HepG2 (cell line): Measurements from ENCODE around the gene RUSC1. TPM values are rescaled to one million over a fixed set of nuclear protein-coding genes. Genes with fewer than 3 reads are reported as not detected.
A peak's percentile ranks its signal among the peaks of the same experiment; 100 is the strongest.

Experiments
- DNMT3B ChIP-seq: conservative IDR thresholded peaks from 2 replicates; pipeline ENCODE4 v1.6.1; 2016; ENCODE audit warnings: missing biosample characterization, control low read depth
- KLF12 ChIP-seq: sonication (generic); formaldehyde crosslinking; IDR thresholded peaks from 2 replicates; pipeline ENCODE4 v1.4.0; 2020; ENCODE audit warnings: missing genetic modification reagents, borderline replicate concordance
- SIX1 ChIP-seq: sonication (generic); formaldehyde crosslinking; IDR thresholded peaks from 2 replicates; pipeline ENCODE4 v1.4.0; 2020; ENCODE audit warnings: missing genetic modification reagents, borderline replicate concordance
- TAF1 ChIP-seq: sonication (generic); formaldehyde crosslinking; IDR thresholded peaks from 2 replicates; pipeline ENCODE4 v1.4.0; 2020; ENCODE audit warnings: missing genetic modification reagents
- ZFYVE20 ChIP-seq: sonication (generic); formaldehyde crosslinking; IDR thresholded peaks from 2 replicates; pipeline ENCODE4 v1.8.0; 2023; ENCODE audit warnings: low read depth, mild to moderate bottlenecking, moderate library complexity, missing genetic modification reagents, borderline replicate concordance
- ZNF296 ChIP-seq: sonication (generic); formaldehyde crosslinking; conservative IDR thresholded peaks from 2 replicates; pipeline ENCODE4 v1.5.0; 2020; ENCODE audit warnings: mild to moderate bottlenecking, missing genetic modification reagents
- polyA plus RNA-seq, 8 experiments: library from polyadenylated mRNA; depleted of rRNA in 3 of 8; stranded (reverse) in 7 of 8; unstranded in 1 of 8; fragments of >200 nt; fragmentation: Illumina TruSeq in 4 of 8; extraction: Trizol in 4 of 8; gene quantifications; 2 replicates each; pipeline versions ENCODE4 v1.2.1 to v1.2.3, GENCODE V29; 2011 to 2016; ENCODE audit warnings: low read depth in 4 of 8, missing spikeins in 1 of 8, mixed read lengths in 1 of 8; ENCODE audit not compliant: insufficient read depth in 1 of 8
- total RNA-seq, 5 experiments: library from RNA; depleted of rRNA; stranded (reverse); fragments of >200 nt; fragmentation: Illumina TruSeq; extraction: Trizol; gene quantifications; 2 replicates each; pipeline ENCODE4 v1.2.3, GENCODE V29; 2016; ENCODE audit warnings: low read depth in 1 of 5
- TF ChIP-seq, protein P1 (sequence below): IDR thresholded peaks from 2 replicates; pipeline ENCODE4 v1.6.1; 2012; ENCODE audit warnings: low read length, improper control_type of control experiment
- TF ChIP-seq, protein P2 (sequence below): sonication (generic); formaldehyde crosslinking; IDR thresholded peaks from 2 replicates; pipeline ENCODE4 v1.5.1; 2020; ENCODE audit warnings: mild to moderate bottlenecking, moderate library complexity, missing genetic modification reagents
- TF ChIP-seq, protein P3 (sequence below), 2 experiments: fragments of 450-650 bp in 1 of 2; sonication (generic) in 1 of 2; formaldehyde crosslinking in 1 of 2; IDR thresholded peaks; 2 replicates each; pipeline versions ENCODE4 v1.6.1 to v1.8.0; 2016 to 2022; ENCODE audit warnings: antibody characterized with exemption in 1 of 2, mild to moderate bottlenecking in 1 of 2, missing genetic modification reagents in 1 of 2
- TF ChIP-seq, protein P4 (sequence below): IDR thresholded peaks from 2 replicates; pipeline ENCODE4 v1.6.1; 2016
- TF ChIP-seq, protein P5 (sequence below), 2 experiments: fragments of 450-650 bp in 1 of 2; sonication (generic) in 1 of 2; formaldehyde crosslinking; IDR thresholded peaks; 2 replicates each; pipeline versions ENCODE4 v1.5.0 to v1.8.0; 2020 to 2022; ENCODE audit warnings: mild to moderate bottlenecking in 1 of 2, missing genetic modification reagents in 1 of 2

Gene RUSC1
- total and polyA plus RNA-seq, 2 of the 13 experiments (the other 11 are each of a cell fraction or from before 2014, with no cell fraction given) = 18.7 to 20.4 TPM

DNA sequence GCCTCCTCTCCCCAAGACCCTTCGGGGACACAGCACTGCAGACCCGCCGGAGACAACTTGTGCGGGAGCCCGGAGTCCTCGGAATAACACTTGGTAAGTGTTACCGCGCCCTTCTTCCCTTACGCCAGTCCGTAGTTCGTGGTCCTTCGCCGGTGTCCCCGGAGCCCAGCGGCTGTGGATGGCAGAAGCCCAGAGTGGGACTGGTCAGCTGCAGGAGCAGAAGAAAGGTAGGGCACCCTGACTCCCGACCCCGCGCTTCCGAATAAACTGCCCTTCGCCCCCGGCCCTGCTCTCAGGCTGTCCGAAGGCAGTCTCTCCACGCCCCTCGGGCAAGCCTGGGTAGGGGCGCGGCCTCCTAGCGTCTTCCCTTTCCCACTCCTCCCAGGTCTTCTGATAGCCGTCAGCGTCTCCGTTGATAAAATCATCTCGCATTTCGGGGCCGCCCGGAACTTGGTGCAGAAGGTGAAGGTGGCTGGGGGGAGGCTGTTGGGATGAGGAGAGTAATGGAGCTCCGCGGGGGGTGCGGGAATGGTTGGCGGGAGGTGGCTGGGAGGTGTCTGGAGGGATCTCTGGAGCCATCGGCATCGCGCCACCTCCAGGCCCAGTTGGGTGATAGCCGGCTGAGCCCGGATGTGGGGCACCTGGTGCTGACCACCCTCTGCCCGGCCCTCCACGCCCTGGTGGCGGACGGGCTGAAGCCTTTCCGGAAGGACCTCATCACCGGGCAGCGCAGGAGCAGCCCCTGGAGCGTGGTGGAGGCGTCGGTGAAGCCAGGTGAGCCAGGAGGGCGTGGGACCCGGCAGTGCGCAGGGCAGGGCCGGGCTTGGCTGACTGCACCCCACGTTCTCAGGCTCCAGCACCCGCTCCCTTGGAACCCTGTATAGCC is 4.3 kb downstream of the RUSC1 start (continued):
- TF ChIP-seq, protein P1, sequence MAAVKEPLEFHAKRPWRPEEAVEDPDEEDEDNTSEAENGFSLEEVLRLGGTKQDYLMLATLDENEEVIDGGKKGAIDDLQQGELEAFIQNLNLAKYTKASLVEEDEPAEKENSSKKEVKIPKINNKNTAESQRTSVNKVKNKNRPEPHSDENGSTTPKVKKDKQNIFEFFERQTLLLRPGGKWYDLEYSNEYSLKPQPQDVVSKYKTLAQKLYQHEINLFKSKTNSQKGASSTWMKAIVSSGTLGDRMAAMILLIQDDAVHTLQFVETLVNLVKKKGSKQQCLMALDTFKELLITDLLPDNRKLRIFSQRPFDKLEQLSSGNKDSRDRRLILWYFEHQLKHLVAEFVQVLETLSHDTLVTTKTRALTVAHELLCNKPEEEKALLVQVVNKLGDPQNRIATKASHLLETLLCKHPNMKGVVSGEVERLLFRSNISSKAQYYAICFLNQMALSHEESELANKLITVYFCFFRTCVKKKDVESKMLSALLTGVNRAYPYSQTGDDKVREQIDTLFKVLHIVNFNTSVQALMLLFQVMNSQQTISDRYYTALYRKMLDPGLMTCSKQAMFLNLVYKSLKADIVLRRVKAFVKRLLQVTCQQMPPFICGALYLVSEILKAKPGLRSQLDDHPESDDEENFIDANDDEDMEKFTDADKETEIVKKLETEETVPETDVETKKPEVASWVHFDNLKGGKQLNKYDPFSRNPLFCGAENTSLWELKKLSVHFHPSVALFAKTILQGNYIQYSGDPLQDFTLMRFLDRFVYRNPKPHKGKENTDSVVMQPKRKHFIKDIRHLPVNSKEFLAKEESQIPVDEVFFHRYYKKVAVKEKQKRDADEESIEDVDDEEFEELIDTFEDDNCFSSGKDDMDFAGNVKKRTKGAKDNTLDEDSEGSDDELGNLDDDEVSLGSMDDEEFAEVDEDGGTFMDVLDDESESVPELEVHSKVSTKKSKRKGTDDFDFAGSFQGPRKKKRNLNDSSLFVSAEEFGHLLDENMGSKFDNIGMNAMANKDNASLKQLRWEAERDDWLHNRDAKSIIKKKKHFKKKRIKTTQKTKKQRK = no peak
- TF ChIP-seq TAF1 (CRISPR knock-in tag) (no peak), ZFYVE20 (CRISPR knock-in tag) (no peak), SIX1 (CRISPR knock-in tag) (no peak), DNMT3B (CRISPR knock-in tag) (no peak), KLF12 (CRISPR knock-in tag) (no peak), ZNF296 (no peak)
- TF ChIP-seq, protein P2, sequence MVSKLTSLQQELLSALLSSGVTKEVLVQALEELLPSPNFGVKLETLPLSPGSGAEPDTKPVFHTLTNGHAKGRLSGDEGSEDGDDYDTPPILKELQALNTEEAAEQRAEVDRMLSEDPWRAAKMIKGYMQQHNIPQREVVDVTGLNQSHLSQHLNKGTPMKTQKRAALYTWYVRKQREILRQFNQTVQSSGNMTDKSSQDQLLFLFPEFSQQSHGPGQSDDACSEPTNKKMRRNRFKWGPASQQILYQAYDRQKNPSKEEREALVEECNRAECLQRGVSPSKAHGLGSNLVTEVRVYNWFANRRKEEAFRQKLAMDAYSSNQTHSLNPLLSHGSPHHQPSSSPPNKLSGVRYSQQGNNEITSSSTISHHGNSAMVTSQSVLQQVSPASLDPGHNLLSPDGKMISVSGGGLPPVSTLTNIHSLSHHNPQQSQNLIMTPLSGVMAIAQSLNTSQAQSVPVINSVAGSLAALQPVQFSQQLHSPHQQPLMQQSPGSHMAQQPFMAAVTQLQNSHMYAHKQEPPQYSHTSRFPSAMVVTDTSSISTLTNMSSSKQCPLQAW (CRISPR knock-in tag) = peak; percentile 63
- TF ChIP-seq, protein P3, sequence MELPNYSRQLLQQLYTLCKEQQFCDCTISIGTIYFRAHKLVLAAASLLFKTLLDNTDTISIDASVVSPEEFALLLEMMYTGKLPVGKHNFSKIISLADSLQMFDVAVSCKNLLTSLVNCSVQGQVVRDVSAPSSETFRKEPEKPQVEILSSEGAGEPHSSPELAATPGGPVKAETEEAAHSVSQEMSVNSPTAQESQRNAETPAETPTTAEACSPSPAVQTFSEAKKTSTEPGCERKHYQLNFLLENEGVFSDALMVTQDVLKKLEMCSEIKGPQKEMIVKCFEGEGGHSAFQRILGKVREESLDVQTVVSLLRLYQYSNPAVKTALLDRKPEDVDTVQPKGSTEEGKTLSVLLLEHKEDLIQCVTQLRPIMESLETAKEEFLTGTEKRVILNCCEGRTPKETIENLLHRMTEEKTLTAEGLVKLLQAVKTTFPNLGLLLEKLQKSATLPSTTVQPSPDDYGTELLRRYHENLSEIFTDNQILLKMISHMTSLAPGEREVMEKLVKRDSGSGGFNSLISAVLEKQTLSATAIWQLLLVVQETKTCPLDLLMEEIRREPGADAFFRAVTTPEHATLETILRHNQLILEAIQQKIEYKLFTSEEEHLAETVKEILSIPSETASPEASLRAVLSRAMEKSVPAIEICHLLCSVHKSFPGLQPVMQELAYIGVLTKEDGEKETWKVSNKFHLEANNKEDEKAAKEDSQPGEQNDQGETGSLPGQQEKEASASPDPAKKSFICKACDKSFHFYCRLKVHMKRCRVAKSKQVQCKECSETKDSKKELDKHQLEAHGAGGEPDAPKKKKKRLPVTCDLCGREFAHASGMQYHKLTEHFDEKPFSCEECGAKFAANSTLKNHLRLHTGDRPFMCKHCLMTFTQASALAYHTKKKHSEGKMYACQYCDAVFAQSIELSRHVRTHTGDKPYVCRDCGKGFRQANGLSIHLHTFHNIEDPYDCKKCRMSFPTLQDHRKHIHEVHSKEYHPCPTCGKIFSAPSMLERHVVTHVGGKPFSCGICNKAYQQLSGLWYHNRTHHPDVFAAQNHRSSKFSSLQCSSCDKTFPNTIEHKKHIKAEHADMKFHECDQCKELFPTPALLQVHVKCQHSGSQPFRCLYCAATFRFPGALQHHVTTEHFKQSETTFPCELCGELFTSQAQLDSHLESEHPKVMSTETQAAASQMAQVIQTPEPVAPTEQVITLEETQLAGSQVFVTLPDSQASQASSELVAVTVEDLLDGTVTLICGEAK (IDR thresholded peaks at IDR 0.05) = no peak
- TF ChIP-seq, protein P3 (CRISPR knock-in tag; IDR thresholded peaks at IDR 0.05) = no peak
- TF ChIP-seq, protein P4, sequence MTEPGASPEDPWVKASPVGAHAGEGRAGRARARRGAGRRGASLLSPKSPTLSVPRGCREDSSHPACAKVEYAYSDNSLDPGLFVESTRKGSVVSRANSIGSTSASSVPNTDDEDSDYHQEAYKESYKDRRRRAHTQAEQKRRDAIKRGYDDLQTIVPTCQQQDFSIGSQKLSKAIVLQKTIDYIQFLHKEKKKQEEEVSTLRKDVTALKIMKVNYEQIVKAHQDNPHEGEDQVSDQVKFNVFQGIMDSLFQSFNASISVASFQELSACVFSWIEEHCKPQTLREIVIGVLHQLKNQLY = no peak
- TF ChIP-seq, protein P5, sequence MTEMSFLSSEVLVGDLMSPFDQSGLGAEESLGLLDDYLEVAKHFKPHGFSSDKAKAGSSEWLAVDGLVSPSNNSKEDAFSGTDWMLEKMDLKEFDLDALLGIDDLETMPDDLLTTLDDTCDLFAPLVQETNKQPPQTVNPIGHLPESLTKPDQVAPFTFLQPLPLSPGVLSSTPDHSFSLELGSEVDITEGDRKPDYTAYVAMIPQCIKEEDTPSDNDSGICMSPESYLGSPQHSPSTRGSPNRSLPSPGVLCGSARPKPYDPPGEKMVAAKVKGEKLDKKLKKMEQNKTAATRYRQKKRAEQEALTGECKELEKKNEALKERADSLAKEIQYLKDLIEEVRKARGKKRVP (CRISPR knock-in tag; IDR thresholded peaks at IDR 0.05) = 0 out of 4 replicates have a peak, but pooled peaks of 1 of the 2 experiments have one; percentile 38
